Skeletal muscle satellite cell (primary cell): ENCODE measurements around the gene HAP1.
A peak's percentile ranks its signal among the peaks of the same experiment; 100 is the strongest.
"Not testable (repeated sequence)": the region's sequence is repeated elsewhere in the genome, so short reads cannot be mapped to it uniquely, and the experiment has no call there.

Source experiments
- H3K27me3 ChIP-seq: 2 replicates; pipeline ENCODE4 v1.7.0; 2013; ENCODE audit warnings: low read length; ENCODE audit not compliant: control insufficient read depth, insufficient read depth
- H3K36me3 ChIP-seq: 2 replicates; pipeline ENCODE4 v1.7.0; 2013; ENCODE audit warnings: mild to moderate bottlenecking, control low read depth, low read length; ENCODE audit not compliant: insufficient read depth
- H3K4me1 ChIP-seq: 2 replicates; pipeline ENCODE4 v1.7.0; 2013; ENCODE audit warnings: low read length; ENCODE audit not compliant: control insufficient read depth, insufficient read depth
- H3K4me2 ChIP-seq: 2 replicates; pipeline ENCODE4 v1.7.0; 2013; ENCODE audit warnings: mild to moderate bottlenecking, low read length
- H3K4me3 ChIP-seq: 2 replicates; pipeline ENCODE4 v1.7.0; 2013; ENCODE audit warnings: low read length
- H3K9ac ChIP-seq: 2 replicates; pipeline ENCODE4 v1.7.0; 2013; ENCODE audit warnings: mild to moderate bottlenecking, low read depth, low read length, moderate library complexity
- H3K9me3 ChIP-seq: replicated peaks from 2 replicates; pipeline ENCODE4 v1.7.0; 2013; ENCODE audit warnings: mild to moderate bottlenecking, control low read depth, low read length

Gene HAP1

DNA sequence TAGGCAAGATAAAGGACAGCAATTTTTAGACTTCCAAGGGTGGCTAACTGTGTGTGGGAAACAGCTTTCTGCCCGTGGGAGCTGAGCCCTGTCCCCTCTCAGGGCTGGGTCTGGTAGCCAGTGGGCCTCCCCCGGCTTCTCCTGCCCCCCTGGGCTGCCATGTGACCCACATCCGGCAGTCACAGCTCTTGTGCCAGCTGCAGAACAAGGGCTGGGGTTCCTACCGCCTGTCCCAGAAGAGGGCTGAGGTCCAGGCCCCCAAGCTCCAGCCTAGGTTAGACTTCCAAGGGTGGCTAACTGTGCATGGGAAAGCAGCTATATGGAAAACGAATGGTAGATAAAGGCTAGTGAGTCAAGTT is 16.2 kb downstream of the HAP1 start:
- Histone ChIP-seq H3K9ac (no peak overlapping the region), H3K36me3 (no peaks in the 10 kb centered on the region), H3K9me3 (no peaks in the 10 kb centered on the region), H3K27me3 (peaks cover 41% of the 10 kb centered on the region), H3K4me1 (no peaks in the 10 kb centered on the region), H3K4me3 (no peak overlapping the region), H3K4me2 (no peak overlapping the region)

DNA sequence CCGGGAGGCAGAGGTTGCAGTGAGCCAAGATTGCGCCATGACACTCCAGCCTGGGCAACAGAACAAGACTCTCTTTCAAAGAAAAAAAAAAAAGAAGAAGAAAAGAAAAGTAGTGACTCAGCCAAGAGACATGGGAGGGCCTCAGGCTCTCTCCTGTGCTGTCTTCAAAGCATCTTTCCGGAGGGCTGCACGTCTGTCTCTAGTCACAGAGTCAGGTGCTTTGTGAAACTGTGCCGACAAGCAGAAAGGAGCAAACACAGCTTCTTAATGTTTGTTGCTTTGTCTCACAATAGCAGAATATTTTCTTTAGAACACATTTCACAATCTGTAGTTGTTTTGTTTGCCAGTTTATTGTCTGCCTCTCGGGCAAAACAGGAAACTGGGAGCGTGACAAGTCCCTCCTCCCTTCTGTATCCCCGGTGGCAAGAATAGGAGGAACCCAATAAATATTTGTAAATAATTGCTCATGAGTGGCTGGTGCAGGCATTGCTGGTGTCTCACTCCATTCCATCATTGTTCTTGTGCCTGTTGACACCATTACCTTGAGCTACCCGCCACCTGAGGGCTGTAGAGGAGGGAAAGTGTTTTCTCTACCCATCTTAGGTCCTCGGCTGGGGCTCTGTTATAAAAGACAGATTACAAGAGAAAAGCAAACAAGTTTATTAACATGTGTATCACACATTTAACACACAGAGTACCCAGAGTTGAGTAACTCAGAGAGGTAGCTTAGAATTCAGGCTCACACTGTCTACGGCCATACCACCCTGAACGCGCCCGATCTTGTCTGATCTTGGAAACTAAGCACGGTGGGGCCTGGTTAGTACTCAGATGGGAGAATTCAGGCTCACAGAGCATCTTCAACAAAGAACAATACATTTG is 16.8 kb downstream of the HAP1 start:
- Histone ChIP-seq H3K9me3 (no peaks in the 10 kb centered on the region), H3K9ac (no peak overlapping the region), H3K4me2 (no peak overlapping the region), H3K27me3 (peaks cover 46% of the 10 kb centered on the region), H3K4me1 (no peaks in the 10 kb centered on the region), H3K4me3 (no peak overlapping the region), H3K36me3 (no peaks in the 10 kb centered on the region)

- Histone ChIP-seq H3K36me3 (no peaks in the 10 kb centered on the region), H3K4me3 (no peak within 1 kb of the TSS), H3K9me3 (no peaks in the 10 kb centered on the region), H3K27me3 (peaks cover 42% of the 10 kb centered on the region), H3K4me1 (no peaks in the 10 kb centered on the region), H3K9ac (no peak within 1 kb of the TSS), H3K4me2 (no peak within 1 kb of the TSS)
Measured at GRCh38 chr17:41711669-41712400, 22.6 kb downstream of the HAP1 start, which contains the start of gene GAST. TSS of gene GAST (plus strand) at chr17:41712331. CDS start at chr17:41715437, 3,106 bp downstream.

DNA sequence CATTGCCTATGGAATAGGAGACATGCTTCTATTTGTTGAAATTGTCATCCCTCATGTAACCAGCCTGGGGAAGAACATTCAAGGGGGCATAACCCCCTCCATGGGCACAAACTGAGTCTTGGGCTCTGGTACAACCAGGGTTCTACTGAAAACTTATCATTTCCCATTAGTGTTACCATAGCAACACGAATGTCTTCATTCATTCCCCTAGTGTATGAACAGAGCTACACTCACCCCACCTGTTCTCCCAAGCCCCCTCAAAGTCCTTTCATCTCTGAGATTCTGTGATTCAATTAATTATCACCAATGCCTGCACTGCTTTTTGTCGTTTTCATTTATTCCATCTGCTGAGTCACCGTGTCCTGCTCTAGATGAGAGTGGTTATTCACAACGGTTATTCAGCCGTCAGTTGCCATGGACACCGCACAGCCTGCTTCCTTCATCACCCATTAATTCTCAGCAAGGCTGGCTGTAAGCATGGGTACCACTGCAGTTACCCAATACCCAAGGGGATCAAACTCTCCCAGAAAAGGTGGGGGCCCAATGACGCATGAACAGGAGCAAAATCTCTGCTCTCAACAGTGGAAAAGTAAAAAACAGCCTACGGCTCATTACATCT is 23.9 kb downstream of the HAP1 start:
- Histone ChIP-seq H3K4me3 (no peak overlapping the region), H3K4me1 (peaks cover 3% of the 10 kb centered on the region), H3K36me3 (no peaks in the 10 kb centered on the region), H3K9ac (no peak overlapping the region), H3K27me3 (peaks cover 33% of the 10 kb centered on the region), H3K9me3 (no peaks in the 10 kb centered on the region), H3K4me2 (no peak overlapping the region)

DNA sequence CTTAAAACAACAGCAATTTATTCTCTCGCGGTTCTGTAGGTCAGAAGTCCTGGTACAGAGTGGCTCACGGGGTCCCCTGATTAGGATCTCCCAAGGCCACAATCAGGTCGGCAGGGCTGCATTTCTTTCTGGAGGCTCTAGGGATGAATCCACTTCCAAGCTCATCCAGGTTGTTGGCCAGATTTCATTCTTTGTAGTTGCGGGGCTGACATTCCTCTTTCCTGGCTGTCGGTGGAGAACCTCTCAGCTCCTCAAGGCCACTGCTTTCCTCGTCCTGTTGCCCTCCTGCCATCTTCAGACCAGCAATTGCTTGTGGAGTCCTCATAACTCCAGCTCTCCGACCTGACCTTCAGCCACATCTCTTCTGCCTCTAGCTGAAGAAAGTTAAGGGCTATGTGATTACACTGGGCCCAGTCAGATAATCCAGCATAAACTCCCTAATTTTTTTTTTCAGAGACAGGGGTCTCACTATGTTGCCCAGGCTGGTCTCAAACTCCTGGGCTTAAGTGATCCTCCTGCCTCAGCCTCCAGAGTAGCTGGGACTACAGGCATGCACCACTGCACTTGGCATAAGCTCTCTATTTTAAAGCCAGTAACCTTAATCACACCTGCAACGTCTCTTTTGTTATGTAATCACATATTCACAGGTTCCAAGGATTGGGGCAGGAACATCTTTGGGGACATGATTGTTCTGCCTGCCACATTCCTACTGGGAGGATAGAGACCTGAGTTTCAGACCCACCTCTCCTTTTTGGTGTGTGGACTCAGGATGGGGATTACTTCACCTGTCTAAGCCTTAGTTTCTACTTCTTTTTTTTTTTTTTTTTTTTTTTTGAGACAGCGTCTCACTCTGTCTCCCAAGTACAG is 26.4 kb downstream of the HAP1 start:
- Histone ChIP-seq H3K4me2 (no peak overlapping the region), H3K4me3 (no peak overlapping the region), H3K27me3 (peaks cover 18% of the 10 kb centered on the region), H3K36me3 (no peaks in the 10 kb centered on the region), H3K4me1 (peaks cover 10% of the 10 kb centered on the region), H3K9ac (no peak overlapping the region), H3K9me3 (no peaks in the 10 kb centered on the region)

DNA sequence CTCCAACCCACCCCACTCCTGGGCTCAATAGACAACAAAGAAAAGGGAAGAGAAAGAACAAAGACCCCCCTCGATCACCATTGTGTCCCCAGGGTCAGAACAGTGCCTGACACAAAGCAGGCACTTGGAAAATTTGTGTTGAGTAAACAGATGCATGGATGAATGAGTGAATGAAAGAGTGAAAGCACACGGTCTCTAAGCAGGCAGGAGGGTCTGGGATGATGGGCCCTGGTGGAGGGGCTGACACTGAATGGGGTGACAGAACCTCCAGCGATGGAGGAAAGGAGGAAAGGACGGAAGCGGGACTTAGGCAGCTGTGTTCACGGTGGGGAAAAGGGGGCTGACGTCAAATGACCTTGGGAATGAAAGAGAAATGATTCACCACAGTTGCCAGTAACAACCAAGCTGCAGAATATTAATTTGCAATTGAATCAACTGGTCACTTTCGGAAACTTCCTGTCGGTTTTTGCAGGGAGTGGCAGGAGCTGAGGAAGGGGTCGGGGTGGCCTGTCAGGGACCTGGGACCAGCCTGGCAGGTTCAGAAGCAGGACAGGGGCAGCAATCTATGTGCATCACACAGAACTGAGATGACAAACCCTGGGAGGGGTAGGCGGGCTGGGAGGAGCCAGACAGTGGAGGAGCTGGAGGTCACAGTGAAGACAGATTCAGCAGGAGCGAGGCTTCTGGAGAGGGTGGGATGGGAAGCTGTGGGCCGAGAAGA is 29.0 kb downstream of the HAP1 start:
- Histone ChIP-seq H3K36me3 (no peaks in the 10 kb centered on the region), H3K9ac (no peak overlapping the region), H3K4me1 (peaks cover 10% of the 10 kb centered on the region), H3K27me3 (peaks cover 6% of the 10 kb centered on the region), H3K4me2 (peak overlapping the region; percentile 62), H3K9me3 (no peaks in the 10 kb centered on the region), H3K4me3 (peak overlapping the region; percentile 12)

- Histone ChIP-seq H3K36me3 (no peaks in the 10 kb centered on the region), H3K4me3 (no peak overlapping the region), H3K9me3 (no peaks in the 10 kb centered on the region), H3K9ac (no peak overlapping the region), H3K27me3 (no peaks in the 10 kb centered on the region), H3K4me2 (no peak overlapping the region), H3K4me1 (peaks cover 10% of the 10 kb centered on the region)
Measured at GRCh38 chr17:41702712-41703111, 31.7 kb downstream of the HAP1 start.

DNA sequence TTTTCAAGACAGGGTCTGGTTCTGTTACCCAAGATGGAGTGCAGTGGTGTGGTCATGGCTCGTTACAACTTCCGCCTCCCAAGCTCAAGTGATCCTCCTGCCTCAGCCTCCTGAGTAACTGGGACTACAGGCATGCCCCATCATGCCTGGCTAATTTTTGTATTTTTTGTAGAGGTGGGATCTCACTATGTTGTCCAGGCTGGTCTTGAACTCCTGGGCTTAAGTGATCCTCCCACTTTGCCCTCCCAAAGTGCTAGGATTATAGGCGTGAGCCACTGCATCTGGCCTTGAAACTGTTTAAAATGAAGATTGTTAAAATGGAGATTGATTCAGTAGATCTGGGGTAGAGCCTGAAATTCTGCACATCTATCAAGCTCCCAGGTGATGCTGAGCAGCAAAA is 33.6 kb downstream of the HAP1 start:
- not testable (repeated sequence) for H3K27me3 ChIP-seq, H3K36me3 ChIP-seq, H3K4me3 ChIP-seq, H3K4me2 ChIP-seq, H3K9ac ChIP-seq, H3K9me3 ChIP-seq
- peaks cover 18% of the 10 kb centered on the region for H3K4me1 ChIP-seq

DNA sequence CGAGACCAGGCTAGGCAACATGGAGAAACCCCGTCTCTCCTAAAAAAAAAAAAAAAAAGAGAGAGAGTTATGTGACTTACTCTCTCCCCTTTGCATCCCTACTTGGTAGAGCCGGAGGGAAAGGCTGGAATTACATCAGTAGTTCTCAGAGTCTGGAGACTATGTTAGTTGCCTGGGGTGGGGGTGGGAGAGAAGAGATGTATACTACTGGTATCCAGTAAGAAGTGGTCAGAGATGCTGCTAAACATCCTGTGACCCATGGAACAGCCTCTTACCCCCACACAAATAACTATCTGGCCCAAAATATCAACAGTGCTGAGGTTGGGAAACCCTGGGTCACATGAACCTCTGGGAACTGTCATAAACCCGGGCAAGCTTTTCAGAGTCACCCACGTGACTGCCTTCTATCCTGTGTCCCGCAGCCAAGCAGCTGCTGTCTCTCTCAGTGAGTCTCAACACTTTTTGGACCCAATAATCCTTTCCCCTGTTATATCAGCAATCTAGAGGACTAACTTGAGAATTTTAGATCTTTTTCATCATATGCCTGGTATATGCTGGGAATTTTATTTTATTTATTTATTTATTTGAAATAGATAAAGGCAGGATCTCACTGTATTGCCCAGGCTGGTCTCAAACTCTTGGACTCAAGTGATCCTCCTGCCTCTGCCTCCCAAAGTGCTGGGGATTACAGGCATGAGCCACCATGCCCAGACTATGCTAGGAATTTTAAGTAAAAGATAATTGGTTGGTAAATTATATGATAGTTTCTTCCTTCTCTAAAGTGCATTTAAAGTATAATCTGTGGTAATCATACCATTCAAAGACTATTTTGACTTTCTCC is 37.1 kb downstream of the HAP1 start:
- H3K9ac ChIP-seq: no peak overlapping the region
- peaks cover 8% of the 10 kb centered on the region for H3K4me1 ChIP-seq
- no peaks in the 10 kb centered on the region for H3K27me3 ChIP-seq

More for the DNA sequence above, 37.1 kb downstream of the HAP1 start:
- Histone ChIP-seq H3K4me2 (peak overlapping the region; percentile 31), H3K36me3 (peaks cover 14% of the 10 kb centered on the region), H3K9me3 (no peaks in the 10 kb centered on the region), H3K4me3 (no peak overlapping the region)
